Activated CD8-positive, alpha-beta memory T cell treated with anti-CD3 and anti-CD28 coated beads, Interleukin-2, amount 50 U/mL, for 48 hours (primary cell): ENCODE measurements around the gene SLC15A1.

Experiments used
- DNase-seq: peaks from one replicate; pipeline ENCODE4 v3.0.0-alpha.2; 2020

SLC15A1 gene, protein sequence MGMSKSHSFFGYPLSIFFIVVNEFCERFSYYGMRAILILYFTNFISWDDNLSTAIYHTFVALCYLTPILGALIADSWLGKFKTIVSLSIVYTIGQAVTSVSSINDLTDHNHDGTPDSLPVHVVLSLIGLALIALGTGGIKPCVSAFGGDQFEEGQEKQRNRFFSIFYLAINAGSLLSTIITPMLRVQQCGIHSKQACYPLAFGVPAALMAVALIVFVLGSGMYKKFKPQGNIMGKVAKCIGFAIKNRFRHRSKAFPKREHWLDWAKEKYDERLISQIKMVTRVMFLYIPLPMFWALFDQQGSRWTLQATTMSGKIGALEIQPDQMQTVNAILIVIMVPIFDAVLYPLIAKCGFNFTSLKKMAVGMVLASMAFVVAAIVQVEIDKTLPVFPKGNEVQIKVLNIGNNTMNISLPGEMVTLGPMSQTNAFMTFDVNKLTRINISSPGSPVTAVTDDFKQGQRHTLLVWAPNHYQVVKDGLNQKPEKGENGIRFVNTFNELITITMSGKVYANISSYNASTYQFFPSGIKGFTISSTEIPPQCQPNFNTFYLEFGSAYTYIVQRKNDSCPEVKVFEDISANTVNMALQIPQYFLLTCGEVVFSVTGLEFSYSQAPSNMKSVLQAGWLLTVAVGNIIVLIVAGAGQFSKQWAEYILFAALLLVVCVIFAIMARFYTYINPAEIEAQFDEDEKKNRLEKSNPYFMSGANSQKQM

DNA sequence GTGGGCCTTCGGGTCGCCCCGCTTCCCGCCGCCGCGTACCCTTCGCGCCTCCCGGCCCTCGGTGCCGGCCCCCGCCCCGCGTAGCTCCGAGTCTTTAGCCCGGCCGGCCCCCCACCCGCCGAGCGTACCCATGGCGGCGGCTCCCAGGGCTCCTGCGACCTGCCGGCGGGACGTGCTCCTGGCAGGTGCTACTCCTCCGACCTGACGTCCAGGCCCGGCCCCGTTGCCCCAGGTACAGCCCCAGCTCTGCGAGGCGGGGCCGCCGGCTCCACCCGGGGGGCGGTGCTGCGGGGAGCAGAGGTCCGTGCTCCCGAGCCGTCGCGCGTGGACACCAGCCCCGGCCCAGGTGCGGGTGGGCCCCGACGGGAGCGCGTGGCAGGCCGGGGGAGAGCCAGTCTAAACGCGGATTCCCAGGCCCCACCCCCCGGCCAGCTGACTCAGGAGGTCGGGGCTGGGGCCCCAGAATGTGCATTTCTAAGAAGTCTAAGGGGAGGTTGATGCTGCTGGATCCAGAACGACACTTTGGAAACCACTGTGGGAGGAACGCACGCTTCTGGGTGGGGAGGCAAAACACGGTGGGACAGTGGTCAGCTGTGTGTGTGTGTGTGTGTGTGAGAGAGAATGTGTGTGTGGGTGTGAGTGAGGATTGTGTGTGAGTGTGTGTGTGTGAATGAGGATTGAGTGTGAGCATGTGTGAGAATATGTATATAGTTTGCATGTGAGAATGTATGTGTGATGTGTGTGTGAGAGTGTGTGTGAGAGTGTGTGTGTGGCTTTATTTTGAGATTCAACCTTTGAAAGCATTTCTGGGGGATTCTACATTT, at the start of gene SLC15A1:
Gene SLC15A1, minus strand, starts transcription at position 206 of the 824 bp plus-strand sequence. Its CDS starts 74 bp downstream, at position 132.
- no peak for DNase-seq

DNA sequence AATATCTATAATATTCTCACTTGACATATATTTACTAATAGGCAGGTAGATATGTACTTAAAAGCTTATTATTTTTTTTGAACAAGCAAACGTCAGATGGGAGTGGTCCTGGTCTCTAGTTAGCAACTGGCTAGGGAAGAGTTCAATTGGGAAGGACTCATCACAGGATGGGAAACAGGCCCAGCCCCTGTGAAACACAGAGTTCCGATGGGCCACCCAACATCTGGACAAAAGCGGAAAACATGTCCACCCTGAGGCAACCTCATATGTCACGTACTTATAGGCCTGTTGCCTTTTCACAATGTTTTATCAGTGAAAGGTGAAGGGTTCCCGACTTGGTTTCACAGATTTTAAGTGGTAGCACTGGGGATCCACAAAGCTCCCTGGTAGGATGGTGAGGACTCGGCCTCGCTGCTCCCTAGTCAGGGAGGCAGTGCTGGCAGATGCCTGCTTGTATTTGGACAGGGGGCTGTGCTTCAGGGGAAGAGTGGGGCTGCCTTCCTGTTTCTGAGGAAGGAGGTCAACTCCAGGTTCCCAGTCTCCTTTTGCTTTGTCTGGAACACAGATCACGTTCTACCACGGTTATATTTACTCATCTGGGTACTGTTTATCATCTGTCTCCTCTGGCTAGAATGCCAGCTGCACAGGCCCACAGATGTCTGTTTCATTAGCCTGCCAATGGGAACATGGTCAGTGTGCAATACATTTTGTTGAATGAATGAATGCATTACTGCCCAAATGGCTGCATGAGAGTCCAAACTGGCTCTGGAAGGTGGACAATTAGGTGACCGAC, 49.4 kb upstream of the SLC15A1 start:
- no peak for DNase-seq

DNA sequence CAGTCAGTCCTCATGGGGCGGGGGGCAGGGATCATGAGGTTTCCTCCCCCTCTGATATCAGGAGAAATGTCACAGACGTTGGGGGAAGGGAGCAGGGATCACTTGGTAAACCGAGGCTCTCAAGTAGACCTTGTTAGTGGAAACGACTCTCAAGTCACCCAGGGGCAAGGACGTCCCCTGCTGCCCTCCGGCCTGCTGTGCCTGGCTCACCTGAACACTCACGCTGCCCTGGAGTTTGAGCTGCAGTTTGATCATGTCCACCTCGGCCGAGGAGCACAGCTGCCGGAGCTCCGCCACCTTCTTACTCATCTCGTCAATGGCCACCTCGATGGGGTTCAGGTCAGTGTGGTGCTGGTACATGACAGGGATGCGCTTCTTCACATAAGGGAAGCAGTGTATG, 47.6 kb upstream of the SLC15A1 start:
- no peak for DNase-seq

DNA sequence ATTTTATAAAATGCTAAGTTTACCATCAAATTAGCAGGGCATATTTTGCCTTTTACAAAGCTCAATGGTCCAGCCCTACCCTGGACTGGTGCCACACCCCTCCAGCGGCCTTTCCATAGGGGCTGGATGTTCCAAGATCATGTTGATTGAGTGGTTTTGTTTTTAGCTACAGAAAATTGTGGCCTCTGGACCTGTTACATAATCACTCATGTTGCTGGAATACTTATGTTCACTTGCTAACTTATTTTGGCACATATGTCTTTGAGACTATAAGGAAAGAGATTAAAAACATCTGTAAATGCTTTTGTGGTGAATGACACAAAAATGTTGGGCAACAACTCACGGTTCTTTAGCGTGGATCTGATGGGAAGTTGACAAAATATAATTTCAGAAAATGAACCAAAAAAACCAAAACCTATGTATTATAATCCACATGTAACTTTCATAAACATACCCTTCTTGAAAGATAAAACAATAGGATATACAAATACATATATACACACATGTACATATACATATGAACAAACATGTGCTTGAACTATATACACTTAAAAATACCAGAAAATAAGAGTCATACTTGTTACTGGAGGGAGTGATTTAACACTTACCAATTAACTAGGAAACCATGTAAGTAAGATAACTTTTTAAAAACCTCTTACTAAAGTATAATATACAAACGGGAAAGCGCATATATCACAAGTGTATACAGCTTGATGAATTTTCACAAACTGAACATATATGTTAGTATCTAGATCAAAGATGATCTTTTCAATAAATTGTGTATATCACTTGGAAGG, 46.6 kb upstream of the SLC15A1 start:
- DNase-seq: no peak

DNA sequence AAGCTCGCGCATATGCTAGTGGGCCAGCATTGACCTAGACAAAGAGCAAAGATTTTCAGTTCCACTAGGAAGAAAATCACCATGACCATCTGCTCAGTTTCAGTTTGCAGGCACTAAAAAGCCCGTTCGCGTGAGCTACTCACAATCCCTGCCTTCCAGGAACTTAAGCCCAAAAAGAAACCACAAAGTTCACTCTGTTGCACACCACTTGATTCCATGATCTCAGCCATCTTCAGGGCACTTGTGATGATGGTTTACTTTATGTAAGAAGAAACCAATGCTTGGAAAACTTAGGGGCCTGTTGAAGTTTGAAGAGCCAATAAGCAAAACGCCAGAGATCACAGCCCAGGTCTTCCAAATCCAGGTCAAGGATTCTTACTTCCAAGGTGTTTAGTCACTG, 45.0 kb upstream of the SLC15A1 start:
- DNase-seq: no peak

DNA sequence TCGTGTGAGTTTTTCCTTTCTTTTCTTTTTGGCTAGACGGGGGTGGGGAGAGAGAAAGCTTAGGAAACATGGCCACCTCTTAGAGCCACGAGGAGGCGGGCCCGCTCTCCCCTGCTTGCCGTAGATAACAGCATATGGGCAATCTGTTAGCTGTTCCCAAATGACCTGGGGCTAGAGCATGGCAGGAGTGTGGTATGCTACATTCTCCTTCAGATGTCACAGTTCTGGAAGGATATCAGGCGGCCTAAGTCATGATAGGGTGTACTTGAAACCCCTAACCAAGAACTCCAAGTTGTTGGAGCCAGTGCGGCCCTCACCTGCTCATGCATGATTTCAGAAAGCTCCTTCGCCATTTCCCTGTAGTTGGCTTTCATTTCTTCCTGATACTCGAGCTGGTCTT, 44.3 kb upstream of the SLC15A1 start:
- no peak for DNase-seq

DNA sequence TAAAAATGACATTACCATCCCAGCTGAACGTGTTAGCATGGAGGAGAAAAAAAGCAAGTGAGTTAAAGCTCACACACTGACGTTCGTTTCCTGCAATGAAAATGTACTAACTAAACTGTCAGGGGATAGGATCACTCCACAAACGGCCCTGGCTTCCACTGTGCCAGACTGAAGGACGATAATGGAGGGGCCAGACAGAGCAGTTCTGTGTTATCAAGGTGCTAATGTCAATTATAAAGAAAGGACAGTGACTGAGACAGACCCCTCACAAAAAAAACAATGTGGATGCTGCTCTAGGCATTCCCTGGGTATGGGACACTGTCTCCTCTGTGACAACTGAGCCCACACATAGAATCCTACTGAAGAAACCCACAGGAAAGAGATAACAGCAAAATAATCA, 43.7 kb upstream of the SLC15A1 start:
- DNase-seq: no peak

DNA sequence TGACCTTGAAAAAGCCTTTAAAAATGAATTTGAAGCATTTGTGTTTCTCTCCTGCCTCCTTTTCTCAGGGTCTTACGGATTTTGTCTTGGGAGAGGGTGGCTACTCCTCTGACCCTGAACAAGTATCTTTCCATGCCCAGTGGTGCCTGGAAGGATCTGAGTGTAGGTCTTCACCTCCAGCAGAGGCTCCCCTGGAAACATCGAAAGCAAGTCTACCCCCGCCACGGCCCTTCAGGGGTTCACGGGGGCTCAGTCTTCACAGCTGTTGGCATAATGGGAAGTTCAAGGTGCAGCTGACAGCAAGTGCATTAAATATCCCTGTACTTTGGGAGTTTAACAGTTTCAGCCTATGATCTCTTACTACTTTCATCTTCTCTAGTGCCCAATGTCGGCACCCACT, 42.7 kb upstream of the SLC15A1 start:
- no peak for DNase-seq

DNA sequence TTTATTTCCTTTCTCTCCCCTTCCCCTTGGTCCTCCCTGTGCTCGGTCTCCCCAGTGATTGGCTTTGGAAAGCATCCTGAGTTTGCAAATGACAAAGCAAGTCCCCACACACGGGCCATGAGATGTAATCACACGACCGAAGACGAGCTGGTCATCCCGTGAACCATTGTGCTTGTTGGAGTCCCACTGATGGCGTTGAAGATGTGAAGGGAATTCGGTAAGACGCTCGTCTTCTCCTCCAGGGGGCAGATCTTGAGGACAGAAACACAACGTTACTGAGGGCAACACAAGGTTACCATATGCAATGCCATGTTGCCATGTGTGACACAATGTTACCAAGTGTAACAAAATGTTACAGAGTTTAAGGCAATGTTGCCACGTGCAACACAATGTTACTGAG, 42.0 kb upstream of the SLC15A1 start:
- DNase-seq: no peak

DNA sequence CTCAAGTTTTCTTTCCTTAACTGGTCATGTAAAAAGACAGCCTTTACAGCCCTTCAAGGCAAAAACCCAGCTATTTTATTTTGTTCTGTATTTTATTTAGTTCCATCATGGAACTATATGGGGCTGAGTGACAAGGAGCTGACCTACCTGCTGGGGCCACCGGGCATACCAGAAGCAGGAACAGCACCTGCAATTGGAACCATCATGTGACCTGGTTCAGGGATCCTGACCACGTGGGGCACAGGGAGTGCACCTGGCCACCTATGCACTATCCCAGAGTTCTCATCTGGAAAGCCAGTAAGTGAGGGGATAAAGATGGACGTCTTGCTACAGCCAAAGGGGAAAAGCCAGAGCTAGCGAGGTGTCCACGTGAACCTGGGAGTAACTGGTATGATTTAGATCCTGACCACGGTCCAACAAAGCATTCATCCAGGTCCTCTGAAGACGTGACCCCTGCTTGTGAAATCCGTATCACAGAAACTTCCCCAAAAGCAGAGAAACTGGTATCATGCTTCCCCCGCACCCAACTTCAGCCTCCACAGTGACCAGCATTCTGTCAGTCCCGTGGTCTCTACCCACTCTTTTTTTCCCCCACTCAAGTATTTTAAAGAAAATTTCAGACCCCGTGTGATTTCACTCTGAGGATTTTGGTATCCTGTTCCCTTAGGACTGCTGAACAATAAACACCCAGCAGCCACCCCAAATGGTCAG, 40.5 kb upstream of the SLC15A1 start:
- no peak for DNase-seq

DNA sequence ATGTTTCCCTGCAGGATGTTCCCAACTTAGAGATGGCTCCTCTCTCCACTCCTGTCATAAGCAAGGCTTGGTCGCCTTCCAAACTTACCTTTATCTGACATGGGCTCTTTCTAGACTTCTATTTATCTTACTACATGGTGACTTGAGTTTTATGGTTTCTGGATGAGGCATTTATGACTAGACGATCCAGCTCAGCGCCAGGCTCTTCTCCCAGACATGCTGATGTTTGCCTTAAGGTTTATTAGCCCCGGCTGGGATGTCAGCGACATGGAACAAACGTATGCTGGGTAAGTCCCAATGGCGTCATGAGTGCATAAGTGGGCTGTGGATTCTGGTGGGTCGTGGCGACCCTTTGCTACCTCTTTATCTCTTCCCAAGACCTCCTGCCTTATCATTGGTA, 39.8 kb upstream of the SLC15A1 start:
- DNase-seq: no peak

DNA sequence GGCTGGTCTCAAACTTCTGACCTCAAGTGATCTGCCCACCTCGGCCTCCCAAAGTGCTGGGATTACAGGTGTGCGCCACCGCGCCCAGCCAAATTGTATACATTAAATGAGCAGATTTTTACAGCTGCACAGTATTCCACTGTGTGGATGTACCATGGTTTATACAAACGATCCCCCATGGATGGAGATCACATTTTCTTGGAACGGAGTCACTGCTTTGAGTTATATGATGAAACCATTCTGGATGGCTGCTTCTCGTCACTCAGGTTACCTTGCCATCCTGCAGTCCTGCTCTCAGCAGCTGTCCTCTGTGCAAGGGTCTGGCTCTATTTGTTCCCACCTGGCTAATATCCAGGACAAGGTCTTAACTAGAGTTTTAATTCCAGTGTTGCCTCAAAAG, 39.1 kb upstream of the SLC15A1 start:
- no peak for DNase-seq

DNA sequence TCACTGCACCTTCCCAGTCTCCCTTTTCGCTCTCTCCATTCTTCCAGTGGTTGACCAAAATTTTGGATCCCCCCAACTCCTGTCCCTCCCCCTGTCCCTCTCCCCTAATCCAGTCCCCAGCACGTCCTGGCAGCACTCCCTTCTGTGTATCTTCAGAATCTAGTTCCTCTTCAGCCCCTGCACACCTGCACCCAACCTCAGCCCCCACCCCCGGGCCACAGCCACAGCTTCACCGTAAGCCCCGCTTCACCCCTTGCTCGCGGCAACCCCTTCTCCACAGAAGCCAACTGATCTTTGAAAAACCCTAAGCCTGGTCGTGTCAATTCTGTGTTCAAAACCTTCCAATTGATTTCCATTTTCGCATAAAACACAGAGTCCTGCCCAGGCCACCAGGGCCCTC, 35.5 kb upstream of the SLC15A1 start:
- DNase-seq: no peak

DNA sequence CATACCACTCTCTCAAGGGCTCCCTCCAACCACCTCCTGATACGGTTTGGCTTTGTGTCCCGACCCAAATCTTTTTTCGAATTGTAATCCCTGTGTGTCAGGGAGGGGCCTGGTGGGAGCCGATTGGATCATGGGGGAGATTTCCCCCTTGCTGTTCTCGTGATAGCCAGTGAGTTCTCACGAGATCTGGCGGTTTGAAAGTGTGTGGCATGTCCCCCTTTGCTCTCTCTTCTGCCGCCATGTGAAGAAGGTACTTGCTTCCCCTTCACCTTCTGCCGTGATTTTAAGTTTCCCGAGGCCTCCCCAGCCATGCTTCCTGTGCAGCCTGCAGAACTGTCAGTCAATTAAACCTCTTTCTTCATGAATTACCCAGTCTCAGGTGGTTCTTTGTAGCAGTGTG, 34.7 kb upstream of the SLC15A1 start:
- DNase-seq: no peak

DNA sequence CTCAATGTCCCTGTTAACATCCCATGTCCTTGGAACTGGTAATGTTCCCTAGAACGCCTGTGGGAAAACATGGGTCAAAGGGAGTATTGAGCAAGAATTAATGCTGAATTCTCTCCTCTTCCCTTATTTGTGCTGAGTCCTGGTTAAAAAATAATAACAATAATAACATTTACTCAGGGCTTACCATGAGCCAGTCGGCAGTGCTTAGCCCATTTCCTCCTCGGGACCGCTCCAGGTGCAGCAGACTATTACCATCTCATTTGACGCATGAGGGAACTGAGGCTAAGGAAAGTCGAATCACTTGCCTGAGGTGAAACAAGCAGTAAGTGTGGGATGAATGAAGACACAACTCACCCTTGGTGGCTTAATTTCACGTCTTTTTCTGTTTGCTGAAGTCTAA, 33.6 kb upstream of the SLC15A1 start:
- DNase-seq: no peak

DNA sequence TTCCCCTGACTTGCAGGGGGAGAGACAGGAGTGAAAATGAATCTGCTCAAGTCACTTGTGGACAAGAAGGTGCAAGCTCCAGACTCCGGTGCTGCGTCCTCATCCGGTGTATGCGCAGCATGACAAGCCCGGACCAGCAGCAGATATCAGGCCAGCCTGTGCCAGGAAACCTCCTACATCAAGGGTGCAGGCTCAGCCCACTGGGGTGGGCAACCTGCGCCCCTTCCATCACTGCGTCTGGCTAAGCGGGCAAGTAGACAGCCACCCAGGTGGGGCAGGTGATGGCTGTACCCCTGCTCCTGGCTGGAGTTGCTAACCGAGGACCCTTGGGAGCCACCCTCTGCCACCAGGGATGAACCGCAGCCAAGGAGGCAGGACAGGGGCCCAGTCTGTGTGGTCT, 32.9 kb upstream of the SLC15A1 start:
- DNase-seq: no peak

DNA sequence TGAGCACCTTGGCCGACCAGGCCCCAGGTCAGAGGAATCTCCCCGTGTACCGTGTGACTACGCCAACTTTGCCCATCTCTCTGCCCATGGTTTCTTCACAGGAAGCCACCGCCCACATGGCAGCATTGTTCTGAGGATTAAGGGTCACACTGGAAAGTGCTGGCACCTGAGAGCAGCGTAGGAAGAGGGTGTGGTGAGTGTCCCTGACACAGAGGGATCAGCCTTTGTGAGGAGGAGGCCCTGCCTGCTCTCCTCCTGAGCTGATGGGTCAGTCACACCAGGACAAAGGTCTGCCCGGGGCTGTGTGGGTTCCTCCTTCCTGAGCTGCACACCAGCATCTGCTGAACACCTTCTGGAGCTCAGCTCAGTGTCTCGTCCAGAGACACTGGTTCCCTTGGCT, 32.2 kb upstream of the SLC15A1 start:
- DNase-seq: no peak

DNA sequence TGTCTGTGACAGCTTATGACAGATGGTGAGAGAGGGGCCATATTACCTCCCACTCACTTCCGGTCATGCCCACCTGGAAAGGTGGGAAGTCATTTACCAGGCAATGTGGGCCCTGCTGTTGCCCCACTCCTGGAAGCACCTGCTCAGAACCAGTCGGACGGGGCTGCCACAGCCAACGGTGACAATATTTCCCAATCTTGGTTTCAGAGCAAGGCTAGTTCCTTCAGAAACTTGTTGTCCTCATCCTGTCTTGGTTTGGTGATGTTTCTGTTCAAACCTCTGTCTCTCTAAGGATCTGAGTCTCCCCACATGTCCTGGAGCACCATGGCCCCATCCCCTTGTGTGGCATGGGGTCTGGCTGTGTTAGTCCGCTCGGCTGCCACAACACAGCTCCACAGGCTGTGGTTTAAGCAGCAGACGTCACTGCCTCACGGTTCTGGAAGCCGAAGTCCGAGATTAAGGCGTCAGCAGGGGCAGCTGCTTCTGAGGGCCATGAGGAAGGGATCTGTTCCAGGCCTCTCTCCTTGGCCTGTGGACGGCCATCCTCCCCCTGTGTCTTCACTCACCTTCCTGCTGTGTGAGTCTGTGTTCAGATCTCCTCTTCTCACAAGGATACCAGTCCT, 31.5 kb upstream of the SLC15A1 start:
- DNase-seq: no peak

DNA sequence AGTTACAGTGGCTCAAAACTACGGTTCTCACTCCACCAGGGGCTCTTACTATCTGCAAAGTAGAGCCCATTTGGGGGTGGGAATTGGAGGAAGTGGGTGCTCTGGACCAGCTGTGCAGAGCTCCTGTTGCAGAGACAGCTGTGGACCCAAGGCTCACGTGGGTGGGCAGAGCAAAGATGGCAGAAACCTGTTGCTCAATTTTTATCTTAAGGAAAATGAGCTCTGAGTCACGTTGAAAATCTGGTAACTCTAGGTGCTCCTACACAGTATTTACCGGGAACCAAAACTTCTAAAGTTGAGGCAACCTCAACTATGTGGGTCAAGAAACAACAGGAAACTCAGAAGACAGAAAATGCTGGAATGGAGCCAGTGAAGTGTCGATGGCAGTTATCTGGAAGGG, 30.2 kb upstream of the SLC15A1 start:
- no peak for DNase-seq

DNA sequence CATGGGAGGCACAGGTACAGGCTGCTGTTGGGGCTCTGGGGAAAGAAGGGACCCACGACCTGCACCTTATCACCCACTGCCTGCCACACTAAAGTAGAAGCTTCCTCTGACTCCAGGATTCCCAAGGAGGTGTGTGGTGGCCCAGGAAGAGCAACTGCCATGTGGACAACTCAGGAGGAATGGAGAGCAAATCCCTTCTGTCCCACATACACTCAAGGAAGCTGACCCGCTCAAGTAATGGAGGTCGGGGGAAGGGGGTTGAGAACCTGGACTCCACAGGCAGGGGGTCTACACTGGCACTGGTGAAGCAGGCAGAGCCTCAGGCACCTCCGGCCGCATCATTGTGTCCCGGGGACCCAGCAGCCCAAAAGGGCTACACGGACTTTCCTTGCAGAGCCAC, 29.4 kb upstream of the SLC15A1 start:
- DNase-seq: no peak

DNA sequence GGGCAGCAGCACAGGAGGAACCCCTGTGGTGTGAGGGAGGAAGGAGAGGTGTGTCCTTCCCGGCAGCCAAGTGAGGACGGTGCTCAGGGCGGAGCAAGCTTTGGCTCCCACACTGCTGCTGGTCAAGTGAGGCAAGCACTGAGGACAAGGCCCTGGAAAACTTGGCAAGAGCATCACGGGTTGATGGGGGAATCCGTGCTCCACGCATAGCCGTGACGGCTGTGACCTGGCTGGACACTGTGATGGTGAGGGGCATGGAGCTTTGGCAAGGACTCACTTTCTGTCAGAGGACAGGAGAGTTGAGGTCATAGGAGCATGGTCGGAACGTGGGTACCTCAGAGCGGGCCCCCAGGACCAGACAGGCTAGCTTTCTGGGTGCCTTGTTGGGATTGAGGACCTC, 29.0 kb upstream of the SLC15A1 start:
- no peak for DNase-seq
